ENCODE results near the gene CHST5.
A peak's percentile ranks its signal among the peaks of the same experiment; 100 is the strongest.

Gene CHST5

GRCh38 chr16:75535901-75536300 lies at the start of gene CHST5:
Gene CHST5 (minus strand): TSS chr16:75536108. CDS start chr16:75530384, 5,724 bp downstream.
- DNase-seq: no peak

GRCh38 chr16:75584108-75584507 lies 48.2 kb upstream of the CHST5 start:
- DNase-seq: no peak

- no peak for DNase-seq
These were observed 43.5 kb upstream of the CHST5 start for GRCh38 chr16:75579281-75579834.

- no peak for DNase-seq
These were observed 42.8 kb upstream of the CHST5 start for GRCh38 chr16:75578725-75579124.

GRCh38 chr16:75578212-75578611 lies 42.3 kb upstream of the CHST5 start:
- no peak for DNase-seq

- DNase-seq: no peak
These were observed 40.5 kb upstream of the CHST5 start for GRCh38 chr16:75576384-75576811.

- DNase-seq: no peak
These were observed 40.0 kb upstream of the CHST5 start for GRCh38 chr16:75575958-75576357.

GRCh38 chr16:75573955-75574354 lies 38.0 kb upstream of the CHST5 start:
- DNase-seq: no peak

GRCh38 chr16:75572864-75573542 lies 37.1 kb upstream of the CHST5 start:
- DNase-seq: no peak

- no peak for DNase-seq
These were observed 34.6 kb upstream of the CHST5 start for GRCh38 chr16:75570396-75571065.

GRCh38 chr16:75567911-75568310 lies 32.0 kb upstream of the CHST5 start:
- no peak for DNase-seq

GRCh38 chr16:75566758-75567255 lies 30.9 kb upstream of the CHST5 start:
- DNase-seq: no peak

- DNase-seq: peak; percentile 91
These were observed 30.3 kb upstream of the CHST5 start, which contains the start of gene GABARAPL2 for GRCh38 chr16:75566040-75566757. Gene GABARAPL2 (plus strand): TSS chr16:75566379. CDS start chr16:75566487, 108 bp downstream.

GRCh38 chr16:75565640-75566039 lies 29.7 kb upstream of the CHST5 start:
- no peak for DNase-seq

- DNase-seq: no peak
These were observed 23.9 kb upstream of the CHST5 start for GRCh38 chr16:75559564-75560372.

- DNase-seq: no peak
These were observed 23.0 kb upstream of the CHST5 start for GRCh38 chr16:75558846-75559401.

- no peak for DNase-seq
These were observed 20.6 kb upstream of the CHST5 start for GRCh38 chr16:75556431-75556950.

GRCh38 chr16:75555707-75556430 lies 20.0 kb upstream of the CHST5 start, which contains the start of gene TMEM231:
Gene TMEM231 (minus strand): TSS chr16:75556252. CDS start chr16:75556209, 43 bp downstream.
- DNase-seq: peak; percentile 98

GRCh38 chr16:75555213-75555706 lies 19.4 kb upstream of the CHST5 start:
- DNase-seq: no peak

GRCh38 chr16:75552951-75553350 lies 17.0 kb upstream of the CHST5 start:
- no peak for DNase-seq

- no peak for DNase-seq
These were observed 14.3 kb upstream of the CHST5 start for GRCh38 chr16:75550211-75550662.
